Spleen (tissue), 11 donors: Measurements from ENCODE around the gene CDKN1C. TPM values are rescaled to one million over a fixed set of nuclear protein-coding genes. Genes with fewer than 3 reads are reported as not detected.

Source experiments
- DNase-seq: peaks from one replicate; pipeline ENCODE4 v3.0.0-alpha.2; 2020
- H3K27ac ChIP-seq, 8 donors: fragments of 200-600 bp; sonication (generic) in 7 of 8; 1 replicate in 4 of 8; 2 replicates in 4 of 8; pipeline versions ENCODE4 v1.5.0 to v1.8.0; 2016 to 2021; ENCODE audit warnings: inconsistent platforms in 4 of 8, mild to moderate bottlenecking in 4 of 8, moderate library complexity in 1 of 8
- H3K27me3 ChIP-seq, 7 donors: fragments of 200-600 bp; sonication (generic) in 6 of 7; replicated peaks in 1 of 7; 1 replicate in 4 of 7; 2 replicates in 3 of 7; pipeline versions ENCODE4 v1.5.0 to v1.8.0; 2016 to 2021; ENCODE audit warnings: inconsistent platforms in 3 of 7, mild to moderate bottlenecking in 1 of 7
- H3K36me3 ChIP-seq, 6 donors: fragments of 200-600 bp; sonication (generic) in 5 of 6; 1 replicate in 4 of 6; 2 replicates in 2 of 6; pipeline versions ENCODE4 v1.5.0 to v1.8.0; 2016 to 2021; ENCODE audit warnings: inconsistent platforms in 2 of 6
- H3K4me1 ChIP-seq, 6 donors: fragments of 200-600 bp; sonication (generic) in 5 of 6; 1 replicate in 3 of 6; 2 replicates in 3 of 6; pipeline versions ENCODE4 v1.5.0 to v1.8.0; 2016 to 2021; ENCODE audit warnings: inconsistent platforms in 3 of 6
- H3K4me3 ChIP-seq, 8 donors: fragments of 200-600 bp; sonication (generic) in 7 of 8; 1 replicate in 4 of 8; 2 replicates in 4 of 8; pipeline versions ENCODE4 v1.5.0 to v1.8.0; 2016 to 2021; ENCODE audit warnings: inconsistent platforms in 4 of 8, mild to moderate bottlenecking in 4 of 8, moderate library complexity in 2 of 8
- H3K9me3 ChIP-seq, 8 donors: fragments of 200-600 bp; sonication (generic) in 7 of 8; 1 replicate in 4 of 8; 2 replicates in 4 of 8; pipeline versions ENCODE4 v1.5.0 to v1.8.0; 2016 to 2021; ENCODE audit warnings: inconsistent platforms in 4 of 8
- POLR2A ChIP-seq, 3 donors: fragments of 450-650 bp; IDR thresholded peaks; one replicate each; pipeline ENCODE4 v1.5.1; 2017; ENCODE audit warnings: antibody characterized with exemption in 3 of 3, mild to moderate bottlenecking in 1 of 3
- POLR2AphosphoS5 ChIP-seq, 3 donors: sonication (generic); formaldehyde crosslinking; IDR thresholded peaks; one replicate each; pipeline ENCODE4 v1.5.1; 2017; ENCODE audit warnings: antibody characterized with exemption in 3 of 3
- WGBS, 5 donors: extraction: QIAGEN DNeasy Blood & Tissue Kit in 3 of 5; methylation state at CpG; one replicate each; pipeline versions ENCODE4 v1.1.5 to v1.1.7; 2013 to 2018; 5-methylcytosine and 5-hydroxymethylcytosine counted together
- intact Hi-C: fragments of 100-400 bp; cut with DNase I; formaldehyde crosslinking; loops from one replicate; pipeline ENCODE4 v1.15.0; 2023; ENCODE audit warnings: low total_unique reads
- polyA plus RNA-seq, 3 donors: library from polyadenylated mRNA; stranded (reverse); fragments of 200-250 nt; gene quantifications; one replicate each; pipeline ENCODE4 v1.2.1, GENCODE V29; 2013
- total RNA-seq, 7 donors: library from RNA; depleted of rRNA in 3 of 7; stranded (reverse); fragments of >200 nt in 3 of 7; fragmentation: NEBNext Ultra II Directional in 4 of 7; extraction: Animal tissue kit (Norgen Biotek cat#: 25700) in 4 of 7; gene quantifications; one replicate each; pipeline versions ENCODE4 v1.1.0 to v1.2.1, GENCODE V29; 2016 to 2021
- TF ChIP-seq, protein P1 (sequence below), 11 experiments: fragments of 200-600 bp in 7 of 11; fragments of 450-650 bp in 4 of 11; sonication (generic) in 4 of 11; IDR thresholded peaks in 8 of 11; conservative IDR thresholded peaks in 3 of 11; 1 replicate in 7 of 11; 2 replicates in 4 of 11; pipeline versions ENCODE4 v1.4.0 to v1.8.0; 2016 to 2021; ENCODE audit warnings: antibody characterized with exemption in 11 of 11, inconsistent platforms in 4 of 11, mild to moderate bottlenecking in 1 of 11
- donor health status: healthy with polysubstance abuse.
- donor health status: DM: no; HTN: no; CAD: no; lungs with moderate emphysema.
- donor health status: DM: no; HTN: no; CAD: no.
- donor health status: Bipolar disorder and iron deficiency.
- donor health status: healthy.
- donor health status: DM: no; HTN: no; CAD: no.
- donor health status: DM: yes; HTN: yes; CAD: no.

CDKN1C gene
- total and polyA plus RNA-seq, 10 donors: 5.4 to 40.4 (median 14.2) TPM

DNA sequence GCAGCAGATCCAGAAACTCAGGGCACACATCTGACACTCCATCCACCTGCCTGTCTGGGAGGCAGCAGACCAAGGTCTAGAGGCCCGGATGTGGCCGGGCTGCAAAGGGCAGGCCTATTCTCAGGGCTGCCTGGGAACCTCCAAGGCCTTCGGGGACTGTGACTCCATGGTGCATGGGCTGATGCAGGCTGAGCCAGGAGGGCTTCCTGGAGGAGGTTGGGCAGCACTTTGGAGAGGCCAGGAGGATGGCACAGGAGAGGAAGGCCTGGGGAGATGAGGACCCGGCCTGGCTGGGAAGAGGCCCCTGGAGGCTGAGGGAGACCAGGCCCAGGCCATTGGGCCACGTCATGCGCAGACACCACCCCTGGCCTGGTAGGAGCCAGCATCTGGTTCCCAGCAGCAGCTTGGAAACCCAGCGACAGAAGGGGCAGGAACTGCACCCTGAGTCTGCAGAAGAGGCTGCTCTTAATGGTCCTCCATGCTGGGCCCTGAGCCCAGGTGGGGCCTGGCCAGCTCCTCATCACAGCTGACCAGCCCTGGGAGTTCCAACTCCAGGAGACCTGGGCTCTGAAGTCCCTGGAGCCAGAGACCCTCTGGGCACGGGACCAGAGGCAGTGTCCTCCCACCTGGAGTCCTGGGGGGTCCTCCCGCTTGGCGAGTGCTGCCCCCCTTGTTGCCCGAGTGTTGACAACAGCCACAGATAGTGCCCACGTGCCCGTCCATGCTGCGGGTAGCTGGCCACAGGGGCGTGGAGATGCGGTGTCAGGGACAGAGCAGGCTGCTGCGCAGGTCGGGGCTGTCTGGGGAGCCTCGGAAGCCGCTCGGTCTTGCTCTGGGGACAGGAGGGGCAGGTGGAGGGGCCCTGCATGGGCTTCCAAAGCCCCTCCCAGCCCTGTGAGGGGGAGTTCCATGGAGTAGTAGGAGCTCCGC is 38.1 kb upstream of the CDKN1C start:
- Histone ChIP-seq H3K9me3 (no peaks in the 10 kb centered on the region), H3K27ac (no peak overlapping the region), H3K4me1 (peaks cover 8 to 13% (median 10%) of the 10 kb centered on the region in 6 donors), H3K27me3 (peaks cover 0 to 30% (median 19%) of the 10 kb centered on the region in 7 donors), H3K4me3 (no peak overlapping the region), H3K36me3 (no peaks in the 10 kb centered on the region)
- no peak for DNase-seq
- intact Hi-C loops: no loop called here
- TF ChIP-seq POLR2A (IDR thresholded peaks at IDR 0.05) (no peak), POLR2AphosphoS5 (IDR thresholded peaks at IDR 0.05) (peak in 1 of 3 donors; percentile 26)
- TF ChIP-seq, protein P1, sequence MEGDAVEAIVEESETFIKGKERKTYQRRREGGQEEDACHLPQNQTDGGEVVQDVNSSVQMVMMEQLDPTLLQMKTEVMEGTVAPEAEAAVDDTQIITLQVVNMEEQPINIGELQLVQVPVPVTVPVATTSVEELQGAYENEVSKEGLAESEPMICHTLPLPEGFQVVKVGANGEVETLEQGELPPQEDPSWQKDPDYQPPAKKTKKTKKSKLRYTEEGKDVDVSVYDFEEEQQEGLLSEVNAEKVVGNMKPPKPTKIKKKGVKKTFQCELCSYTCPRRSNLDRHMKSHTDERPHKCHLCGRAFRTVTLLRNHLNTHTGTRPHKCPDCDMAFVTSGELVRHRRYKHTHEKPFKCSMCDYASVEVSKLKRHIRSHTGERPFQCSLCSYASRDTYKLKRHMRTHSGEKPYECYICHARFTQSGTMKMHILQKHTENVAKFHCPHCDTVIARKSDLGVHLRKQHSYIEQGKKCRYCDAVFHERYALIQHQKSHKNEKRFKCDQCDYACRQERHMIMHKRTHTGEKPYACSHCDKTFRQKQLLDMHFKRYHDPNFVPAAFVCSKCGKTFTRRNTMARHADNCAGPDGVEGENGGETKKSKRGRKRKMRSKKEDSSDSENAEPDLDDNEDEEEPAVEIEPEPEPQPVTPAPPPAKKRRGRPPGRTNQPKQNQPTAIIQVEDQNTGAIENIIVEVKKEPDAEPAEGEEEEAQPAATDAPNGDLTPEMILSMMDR (IDR thresholded peaks at IDR 0.05 in 8 of 11, conservative IDR thresholded peaks at IDR 0.05 in 3 of 11): no peak
- 86 to 95% (median 91%) methylated on average over 4 to 22 of the region's 22 CpGs for WGBS, 5 donors

DNA sequence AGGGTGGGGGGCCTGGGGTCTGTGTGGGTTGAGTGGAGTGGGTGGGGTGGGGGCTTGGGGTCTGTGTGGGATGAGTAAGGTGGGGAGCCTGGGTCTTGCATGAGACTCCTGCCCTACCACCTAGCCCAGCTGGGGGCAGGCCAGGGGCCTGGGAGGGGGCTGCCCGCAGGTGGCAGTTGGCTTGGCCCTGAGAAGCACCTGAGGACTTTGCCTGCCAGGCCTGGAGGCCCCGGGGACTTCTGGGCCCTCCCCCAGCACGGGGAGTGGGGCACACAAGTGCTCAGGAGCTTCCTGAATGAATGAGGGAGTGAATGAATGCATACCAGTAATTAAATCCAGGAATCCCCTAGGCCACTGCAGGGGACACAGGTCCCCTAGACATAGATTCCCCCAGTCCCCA is 37.1 kb upstream of the CDKN1C start:
- H3K27me3 ChIP-seq: peaks cover 0 to 19% (median 9%) of the 10 kb centered on the region in 7 donors
- no peak for DNase-seq
- peaks cover 0 to 3% (median under 1%) of the 10 kb centered on the region in 6 donors for H3K4me1 ChIP-seq
- TF ChIP-seq, protein P1 (IDR thresholded peaks at IDR 0.05 in 8 of 11, conservative IDR thresholded peaks at IDR 0.05 in 3 of 11): no peak
- no peak for TF ChIP-seq POLR2AphosphoS5 (IDR thresholded peaks at IDR 0.05)
- no peak for TF ChIP-seq POLR2A (IDR thresholded peaks at IDR 0.05)
- no peaks in the 10 kb centered on the region for H3K36me3 ChIP-seq
- intact Hi-C loops: no loop called here
- H3K4me3 ChIP-seq: no peak overlapping the region
- H3K27ac ChIP-seq: no peak overlapping the region
- WGBS, 5 donors: 74 to 100% (median 86%) methylated on average over 1 to 3 of the region's 3 CpGs
- no peaks in the 10 kb centered on the region for H3K9me3 ChIP-seq

DNA sequence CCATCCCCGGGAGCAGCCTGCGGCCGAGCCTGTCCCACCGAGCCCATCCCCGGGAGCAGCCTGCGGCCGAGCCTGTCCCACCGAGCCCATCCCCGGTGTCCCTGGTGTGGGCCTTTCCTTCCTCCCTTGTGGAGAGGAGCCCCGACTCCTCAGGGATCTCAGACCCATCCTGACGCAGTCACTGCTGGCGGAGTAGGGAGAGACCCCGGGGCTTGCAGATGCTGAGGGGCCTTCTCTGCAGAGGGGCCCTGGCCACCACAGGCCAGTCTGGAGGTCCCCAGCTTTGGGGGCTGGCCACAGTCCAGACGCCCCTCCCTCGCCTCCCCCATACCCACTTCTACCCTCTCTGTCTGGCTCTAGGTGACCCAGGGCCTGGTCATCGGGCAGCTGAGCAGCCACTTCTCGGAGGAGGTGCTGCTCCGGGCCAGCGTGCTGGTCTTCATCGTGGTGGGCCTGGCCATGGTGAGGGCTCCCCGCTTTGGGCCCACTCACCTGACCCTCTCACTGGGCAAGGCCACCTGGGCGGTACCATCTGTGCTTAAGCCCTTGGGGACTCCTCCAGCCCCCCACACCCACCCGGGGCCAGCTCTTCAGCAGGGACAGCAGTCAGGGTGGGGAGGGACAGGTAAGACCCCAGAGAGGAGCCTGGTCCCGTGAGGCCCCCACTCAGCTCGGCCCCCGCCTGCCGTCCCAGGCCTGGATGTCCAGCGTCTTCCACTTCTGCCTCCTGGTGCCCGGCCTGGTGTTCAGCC is 36.3 kb upstream of the CDKN1C start:
- Histone ChIP-seq H3K27ac (no peak overlapping the region), H3K9me3 (no peaks in the 10 kb centered on the region), H3K4me1 (no peaks in the 10 kb centered on the region), H3K4me3 (no peak overlapping the region), H3K27me3 (peaks cover 0 to 12% (median 3%) of the 10 kb centered on the region in 7 donors), H3K36me3 (no peaks in the 10 kb centered on the region)
- intact Hi-C loops: no loop called here
- DNase-seq: no peak
- WGBS, 5 donors: 86 to 90% (median 89%) methylated on average over 11 to 29 of the region's 29 CpGs
- TF ChIP-seq, protein P1 (IDR thresholded peaks at IDR 0.05 in 8 of 11, conservative IDR thresholded peaks at IDR 0.05 in 3 of 11): no peak
- no peak for TF ChIP-seq POLR2A (IDR thresholded peaks at IDR 0.05)
- TF ChIP-seq POLR2AphosphoS5 (IDR thresholded peaks at IDR 0.05): peak in 1 of 3 donors; percentile 13
